Sciatic nerve (tissue), 2 donors: ENCODE measurements around the gene EPDR1. TPM values are rescaled to one million over a fixed set of nuclear protein-coding genes. Genes with fewer than 3 reads are reported as not detected.
A peak's percentile ranks its signal among the peaks of the same experiment; 100 is the strongest.

Source experiments
- ATAC-seq: fragments of 200-7000 bp; cut with Tn5 transposase; one replicate; pipeline ENCODE4 v1.9.1; 2020; ENCODE audit warnings: mild to moderate bottlenecking, moderate library complexity
- DNase-seq: peaks from one replicate; pipeline ENCODE4 v3.0.0-alpha.2; 2020; ENCODE audit warnings: low spot score
- intact Hi-C: fragments of 100-400 bp; cut with DNase I; formaldehyde crosslinking; loops from one replicate; pipeline ENCODE4 v1.14.2; 2022
- total RNA-seq: library from RNA; stranded (reverse); fragmentation: NEBNext Ultra II Directional; extraction: Animal tissue kit (Norgen Biotek cat#: 25700); gene quantifications from one replicate; pipeline ENCODE4 v1.2.1, GENCODE V29; 2021
- donor health status: DM: no; HTN: no; CAD: no.
- donor health status: DM: no; HTN: no; CAD: no.

EPDR1 gene
- total RNA-seq: 46.9 TPM

DNA sequence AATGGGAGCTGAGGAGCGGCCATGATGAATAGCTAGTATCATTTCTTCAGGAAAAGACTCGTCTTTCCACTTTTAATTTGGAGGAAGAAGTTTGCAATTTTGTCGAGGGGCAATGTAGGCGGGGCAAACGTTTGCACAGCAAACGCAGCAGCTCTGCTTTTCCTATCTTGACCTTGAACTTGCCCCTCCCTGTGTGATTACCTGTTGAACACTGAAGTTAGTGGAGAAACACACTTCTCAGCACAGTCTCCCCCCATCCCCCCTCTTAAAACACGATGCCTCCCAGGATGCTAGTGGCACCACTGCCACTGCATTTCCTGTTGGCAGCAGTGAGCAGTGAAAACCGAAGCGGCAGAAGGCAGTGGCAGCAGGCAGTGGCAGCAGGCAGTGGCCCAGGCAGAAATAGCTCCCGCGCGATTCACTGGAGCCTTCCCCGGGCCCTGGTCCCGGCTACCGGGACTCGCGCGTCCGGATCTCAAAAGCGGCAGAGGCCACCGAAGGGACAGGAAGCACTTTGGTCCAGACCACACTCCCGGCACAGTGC lies at the start of gene EPDR1:
Gene EPDR1 (plus strand): TSS at position 336 of the 544 bp plus-strand sequence. CDS start 300 bp downstream, outside the sequence.
- ATAC-seq: no peak
- peak; percentile 79 for DNase-seq
- intact Hi-C loops: loop anchor here (10.0 kb wide), 1 partner anchor 184 kb away; no protein-coding TSS in a partner anchor

DNA sequence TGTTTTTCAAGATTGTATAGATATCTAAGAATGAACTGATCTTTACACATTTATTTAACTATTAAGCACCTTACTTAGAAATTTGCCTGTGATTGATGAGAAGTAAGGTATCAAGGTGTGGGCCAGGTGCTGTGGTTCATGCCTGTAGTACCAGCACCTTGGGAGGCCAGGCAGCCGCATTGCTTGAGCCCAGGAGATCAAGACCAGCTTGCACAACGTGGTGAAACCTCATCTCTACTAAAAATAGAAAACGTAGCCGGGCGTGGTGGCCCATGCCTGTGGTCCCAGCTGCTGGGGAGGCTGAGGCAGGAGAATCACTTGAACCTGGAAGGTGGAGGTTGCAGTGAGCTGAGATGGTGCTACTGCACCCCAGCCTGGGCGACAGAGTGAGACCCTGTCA lies 38.4 kb upstream of the EPDR1 start:
- DNase-seq: no peak
- intact Hi-C loops: no loop called here
- no peak for ATAC-seq

DNA sequence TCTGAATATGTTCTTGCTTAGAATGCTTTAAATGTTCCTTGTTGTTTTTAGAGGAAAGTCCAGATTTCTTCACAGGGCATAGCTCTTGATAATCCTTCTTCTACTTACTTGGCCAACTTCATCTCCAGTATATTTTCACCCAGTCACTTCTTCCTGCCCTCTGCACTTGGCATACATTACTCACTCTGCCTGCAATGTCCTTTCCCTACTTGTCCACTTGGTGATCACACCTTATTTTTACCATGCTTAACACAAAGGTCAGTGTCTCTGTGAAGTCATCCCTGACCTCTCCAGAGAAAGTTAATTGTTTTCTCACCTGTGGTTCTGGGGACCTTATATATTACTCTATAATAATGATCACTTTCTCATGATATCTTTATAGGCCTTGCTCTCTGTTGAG lies 27.1 kb upstream of the EPDR1 start:
- intact Hi-C loops: no loop called here
- ATAC-seq (no peak), DNase-seq (no peak)

DNA sequence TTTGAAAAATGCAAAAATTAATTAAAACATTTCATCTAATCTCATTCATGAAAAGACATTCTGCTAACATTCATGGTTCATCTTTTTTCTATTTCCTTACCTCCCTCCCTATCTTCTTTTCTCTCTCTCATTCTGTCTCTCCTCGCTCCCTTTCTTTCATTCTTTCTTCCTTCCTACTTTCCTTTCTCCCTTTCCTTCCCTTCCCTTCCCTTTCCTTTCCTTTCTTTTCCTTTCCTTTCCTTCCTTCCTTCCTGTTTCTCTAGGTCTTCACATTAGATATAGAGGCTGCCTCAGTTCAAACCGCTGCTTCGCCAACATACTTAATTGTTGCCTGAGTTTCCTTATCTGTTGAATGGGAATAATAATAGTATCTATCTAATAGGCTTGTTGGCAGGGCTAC lies 25.8 kb upstream of the EPDR1 start:
- intact Hi-C loops: no loop called here

DNA sequence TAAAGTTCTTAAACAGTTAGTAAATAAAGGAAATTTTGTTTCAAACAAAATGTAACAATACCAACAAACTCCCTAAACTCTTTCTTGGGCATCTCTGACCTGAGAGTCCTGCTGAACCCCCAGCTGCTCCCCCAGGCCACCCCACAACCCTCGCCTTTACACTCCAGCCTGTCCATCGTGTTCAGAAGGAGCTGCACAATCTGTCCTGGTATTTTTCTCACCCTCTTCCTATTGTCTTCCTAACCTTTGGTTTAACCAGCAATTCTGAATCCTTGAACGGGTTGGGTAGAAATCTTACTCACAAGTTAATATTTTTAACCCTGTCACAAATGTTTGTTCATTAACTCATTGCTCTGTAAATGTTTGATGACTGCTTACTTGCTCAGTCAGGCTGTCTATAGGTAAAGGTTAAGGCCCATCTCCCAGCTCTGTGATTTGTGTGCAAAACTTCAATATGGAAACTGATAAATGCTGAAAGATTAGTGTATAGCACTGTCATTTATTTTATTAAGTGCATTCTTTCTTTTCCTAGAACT lies 20.7 kb upstream of the EPDR1 start:
- intact Hi-C loops: no loop called here
- no peak for DNase-seq

More for the DNA sequence above, 25.8 kb upstream of the EPDR1 start:
- no peak for ATAC-seq
- no peak for DNase-seq

DNA sequence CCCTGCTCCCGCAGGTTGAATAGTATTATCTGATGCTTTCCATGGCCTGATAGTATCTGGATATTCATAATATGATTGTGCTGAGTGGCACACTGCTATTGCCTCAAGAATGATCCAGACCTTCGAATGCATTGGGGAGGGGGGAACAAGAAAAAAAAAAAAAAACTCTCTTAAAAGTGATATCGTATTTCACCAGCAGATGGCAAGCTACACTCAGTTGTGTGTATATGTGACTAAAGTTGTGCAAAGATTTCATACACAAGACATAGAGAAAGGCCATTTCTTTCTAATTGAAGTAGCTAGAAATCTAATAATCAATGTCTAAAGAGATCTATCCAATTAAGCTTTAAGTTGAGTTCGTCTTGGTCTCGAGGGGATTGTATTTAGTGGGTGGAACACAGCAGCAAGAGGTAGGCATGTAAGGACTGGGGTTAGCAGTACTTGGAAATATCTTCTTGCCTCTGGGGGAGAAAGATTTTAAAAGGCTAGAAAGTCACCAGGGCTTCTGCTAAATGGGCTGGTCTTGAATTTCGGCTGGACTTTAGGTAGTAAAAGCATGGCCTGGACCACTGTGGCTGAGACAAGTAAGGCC lies 19.1 kb upstream of the EPDR1 start:
- intact Hi-C loops: no loop called here
- DNase-seq: no peak
- ATAC-seq: peak; percentile 82

More for the DNA sequence above, 20.7 kb upstream of the EPDR1 start:
- ATAC-seq: no peak

DNA sequence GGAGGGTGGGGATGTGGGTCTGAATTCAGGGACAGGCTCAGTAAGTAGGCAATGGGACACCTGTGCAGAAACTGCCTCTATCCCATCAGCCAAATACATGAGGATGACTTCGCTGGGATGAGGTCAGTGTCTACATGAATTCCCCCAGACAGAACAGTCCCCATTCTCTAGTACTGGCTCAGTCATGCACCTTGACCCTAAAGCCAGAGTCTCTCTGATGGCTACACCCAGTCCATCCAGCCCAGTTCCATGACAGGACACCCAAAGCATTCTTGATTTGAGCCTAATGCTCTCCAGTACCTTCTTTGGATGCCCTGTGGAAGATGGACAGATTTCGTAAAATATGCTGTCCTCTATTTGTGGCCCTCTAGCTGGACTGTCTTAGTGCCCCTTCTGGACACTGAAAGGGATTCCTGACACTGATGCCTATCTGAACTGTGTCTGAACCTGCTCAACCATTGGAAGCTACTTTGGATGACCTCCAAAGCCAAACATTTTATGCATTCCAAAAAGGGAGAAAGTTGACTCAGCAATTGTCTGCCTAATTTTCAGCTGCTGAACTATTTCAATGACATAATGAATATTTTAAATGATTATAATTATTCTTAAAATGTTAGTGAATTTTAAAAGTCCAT lies 18.4 kb upstream of the EPDR1 start:
- no peak for DNase-seq
- intact Hi-C loops: no loop called here
- peak; percentile 74 for ATAC-seq

DNA sequence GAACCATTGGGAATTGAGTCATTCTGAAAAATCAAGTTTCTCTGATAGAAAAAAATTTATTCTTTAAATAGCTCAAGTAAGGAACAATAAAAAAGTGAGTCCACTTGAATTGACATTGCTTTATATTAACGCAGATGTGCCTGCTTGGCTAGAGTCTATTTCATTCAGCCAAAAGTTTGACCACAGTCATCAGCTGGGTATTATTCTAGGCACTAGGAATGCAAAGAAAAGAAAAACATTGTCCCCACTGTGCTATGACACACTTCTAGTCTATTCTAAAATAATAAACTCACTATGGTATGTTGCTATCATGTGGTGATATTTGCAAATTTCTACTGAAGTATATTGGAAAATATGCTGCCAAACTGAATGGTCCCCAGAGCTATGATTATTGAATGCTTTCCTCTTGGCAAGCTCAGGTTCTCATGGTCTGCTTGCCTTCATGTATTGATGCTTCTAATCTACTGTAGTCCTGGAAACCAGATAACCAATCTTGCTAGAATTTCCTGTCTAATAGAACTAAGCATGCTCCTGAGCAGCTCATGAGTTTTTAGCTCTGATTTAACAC lies 12.1 kb upstream of the EPDR1 start:
- DNase-seq (no peak), ATAC-seq (no peak)
- intact Hi-C loops: no loop called here

DNA sequence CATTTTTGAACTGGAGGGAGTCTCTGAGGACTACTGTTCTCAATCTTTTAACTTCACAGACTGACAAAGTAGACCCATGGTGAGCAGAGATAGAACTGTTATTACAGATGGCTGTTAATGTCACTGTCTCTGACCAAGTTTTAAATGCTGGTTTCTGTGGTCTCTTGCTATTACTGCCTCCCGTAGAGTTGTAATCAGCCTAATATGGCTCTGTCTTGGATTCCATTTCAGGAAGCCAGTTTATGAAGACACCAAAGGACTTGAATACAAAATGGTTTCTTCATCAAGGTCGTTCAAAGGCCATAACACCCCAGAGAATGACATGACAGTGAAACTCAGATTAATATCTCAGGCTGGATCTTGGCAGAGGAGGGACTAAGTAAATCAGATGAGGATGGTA lies 7.7 kb upstream of the EPDR1 start:
- DNase-seq (no peak), ATAC-seq (no peak)
- intact Hi-C loops: no loop called here

DNA sequence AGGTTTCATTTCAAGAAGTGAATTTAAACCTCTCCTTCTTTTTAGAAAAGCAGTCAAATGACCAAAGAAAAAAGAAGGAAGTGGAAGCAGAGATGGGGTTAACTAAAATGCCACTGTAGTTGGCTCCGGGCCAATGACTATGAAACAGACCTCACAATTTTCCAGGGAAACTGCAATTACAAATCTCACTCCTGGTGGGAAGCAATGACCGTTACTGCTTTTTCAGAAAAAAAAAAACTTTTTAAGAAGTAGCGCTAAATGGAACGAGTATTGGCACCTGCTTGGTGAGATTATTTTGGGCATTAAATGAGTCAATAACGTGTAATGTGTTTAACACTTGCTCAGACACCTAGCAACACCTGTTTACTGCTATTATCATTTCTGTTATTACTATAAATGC lies 5.0 kb upstream of the EPDR1 start:
- intact Hi-C loops: no loop called here
- DNase-seq: peak; percentile 75

DNA sequence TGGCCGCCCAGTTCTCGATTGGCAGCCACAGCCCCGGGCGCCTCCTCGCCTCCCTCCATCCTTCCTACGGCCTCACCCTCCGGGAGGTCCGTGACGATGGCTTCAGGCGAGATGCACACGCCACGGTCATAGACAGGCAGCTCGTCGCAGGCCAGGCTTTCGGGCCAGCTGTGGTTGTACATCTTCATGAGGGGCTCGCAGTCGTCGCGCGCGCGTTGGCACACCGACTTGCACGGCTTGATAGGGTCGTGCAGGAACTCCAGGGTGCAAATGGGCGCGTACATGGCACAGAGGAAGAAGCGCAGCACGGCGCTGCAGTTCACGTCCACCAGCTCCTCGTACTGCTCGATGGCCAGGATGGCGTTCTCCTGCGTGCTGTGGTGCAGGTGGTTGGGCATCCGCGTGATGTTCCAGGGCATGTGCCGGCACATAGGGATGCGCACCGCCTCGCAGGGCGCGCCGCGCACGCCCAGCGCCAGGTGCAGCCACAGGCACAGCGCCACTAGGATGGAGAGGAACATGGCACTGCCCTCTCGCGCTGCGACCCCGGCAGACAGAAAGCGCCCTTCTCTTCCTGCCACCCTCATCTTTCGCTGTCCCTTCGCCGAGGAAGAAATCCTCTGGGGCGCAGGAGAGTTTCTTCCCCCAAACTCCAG lies 4.3 kb upstream of the EPDR1 start:
- intact Hi-C loops: no loop called here
- peak; percentile 69 for DNase-seq
- peak; percentile 40 for ATAC-seq

More for the DNA sequence above, 5.0 kb upstream of the EPDR1 start:
- ATAC-seq: no peak

DNA sequence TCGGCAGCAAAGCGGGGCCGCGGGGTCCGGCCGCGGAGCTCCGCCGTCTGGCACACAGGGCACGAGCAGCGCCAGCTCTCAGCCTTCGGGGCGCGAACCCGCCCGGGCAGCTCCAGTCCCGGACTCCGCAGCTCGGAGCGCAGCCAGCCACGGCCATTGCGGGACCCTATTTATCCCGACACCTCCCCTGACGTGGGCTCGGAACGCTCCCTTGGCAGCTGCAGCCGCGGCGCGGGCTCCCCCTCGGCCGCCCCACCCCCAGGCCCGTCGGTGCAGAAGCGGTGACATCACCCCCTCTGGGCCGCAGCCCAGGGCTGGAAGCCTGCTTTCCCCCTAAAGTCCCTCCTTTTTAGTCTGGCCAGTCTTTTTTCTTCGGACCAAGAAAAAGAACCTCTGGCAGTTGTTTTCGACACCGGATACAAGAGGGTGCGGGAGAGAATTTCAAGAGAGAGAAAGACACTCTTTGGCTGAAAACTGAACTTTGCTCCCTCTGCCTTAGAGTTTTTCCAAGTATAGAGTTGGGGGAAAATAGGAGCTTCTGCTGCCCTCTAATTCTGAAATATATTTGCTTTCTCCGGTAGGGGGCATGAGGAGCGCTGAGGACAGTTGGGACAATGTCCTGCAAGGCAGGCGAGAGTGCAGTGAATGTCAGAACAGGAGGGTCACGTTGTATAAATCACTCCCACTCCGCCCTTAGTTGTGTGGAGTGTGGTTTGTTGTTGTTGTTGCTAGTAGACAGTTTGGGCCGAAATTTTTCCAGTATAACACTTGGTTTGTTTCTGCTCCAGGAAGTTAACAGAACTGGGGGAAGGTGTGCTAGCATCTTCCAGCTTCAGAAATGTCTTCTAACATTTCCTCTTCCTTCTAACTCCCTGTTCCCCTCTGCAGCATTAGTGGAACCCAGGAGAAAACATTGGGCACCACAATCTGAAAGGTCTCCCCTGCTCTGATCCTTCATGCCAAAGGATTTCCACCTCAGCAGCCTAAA lies 3.5 kb upstream of the EPDR1 start, which contains the start of gene SFRP4:
Gene SFRP4 (minus strand): TSS at position 145 of the 988 bp plus-strand sequence. CDS start 280 bp downstream, outside the sequence.
- DNase-seq (peak; percentile 89), ATAC-seq (peak; percentile 88)
- intact Hi-C loops: no loop called here

DNA sequence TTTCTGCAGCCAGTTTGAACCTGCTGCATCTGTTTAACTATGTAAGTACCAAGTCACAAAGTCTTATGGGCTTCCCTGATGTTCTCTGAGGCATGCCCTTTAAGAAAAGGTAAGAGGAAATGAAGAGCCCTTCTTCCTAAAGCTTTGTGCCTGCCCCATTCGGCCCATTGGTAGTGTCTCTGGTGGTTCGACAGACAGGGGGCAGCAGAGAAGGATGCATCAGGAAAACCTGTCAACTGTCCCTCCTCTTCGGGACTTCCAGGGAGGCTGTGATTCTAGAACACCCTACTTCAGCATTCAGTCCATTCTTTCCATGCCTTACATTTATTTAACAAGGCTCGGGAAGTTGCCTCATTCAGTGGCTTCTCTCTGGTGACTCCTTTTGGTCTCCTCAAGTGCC lies 1.9 kb upstream of the EPDR1 start:
- DNase-seq: no peak
- intact Hi-C loops: no loop called here
- ATAC-seq: no peak

DNA sequence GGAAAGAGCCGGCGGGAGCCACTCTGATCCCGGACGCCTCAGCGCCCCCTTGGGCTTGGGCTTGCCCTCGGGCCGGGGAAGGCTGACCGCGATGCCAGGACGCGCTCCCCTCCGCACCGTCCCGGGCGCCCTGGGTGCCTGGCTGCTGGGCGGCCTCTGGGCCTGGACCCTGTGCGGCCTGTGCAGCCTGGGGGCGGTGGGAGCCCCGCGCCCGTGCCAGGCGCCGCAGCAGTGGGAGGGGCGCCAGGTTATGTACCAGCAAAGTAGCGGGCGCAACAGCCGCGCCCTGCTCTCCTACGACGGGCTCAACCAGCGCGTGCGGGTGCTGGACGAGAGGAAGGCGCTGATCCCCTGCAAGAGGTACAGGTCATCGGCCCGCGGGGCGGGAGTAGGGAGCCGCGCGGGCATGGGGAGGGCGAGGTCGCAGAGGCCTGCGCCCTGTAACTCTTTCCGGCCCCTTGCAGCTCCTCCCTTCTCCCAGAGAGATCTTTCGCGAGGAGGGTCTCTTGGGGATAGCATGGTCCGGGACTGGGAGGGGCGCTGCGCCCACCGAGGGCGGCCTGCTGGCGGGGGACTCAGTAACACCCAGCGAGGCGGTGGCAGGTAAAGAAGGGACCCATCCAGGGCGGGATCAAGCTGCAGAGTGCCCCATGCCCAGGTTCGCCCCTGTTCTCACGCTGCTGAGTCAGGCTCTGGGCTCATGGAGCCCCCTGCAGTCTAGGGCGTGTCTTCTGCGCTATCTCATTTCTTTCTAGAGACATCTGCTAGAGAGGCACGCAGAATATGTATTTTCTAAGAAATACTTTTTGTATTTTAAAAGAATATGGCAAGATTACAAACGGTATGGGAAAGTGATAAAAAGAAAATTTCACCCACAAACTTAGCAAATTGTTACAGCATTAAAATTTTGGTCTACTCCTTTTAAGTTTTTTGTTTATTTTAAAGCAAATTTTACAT lies 687 bp downstream of the EPDR1 start:
- ATAC-seq: peak; percentile 69
- intact Hi-C loops: loop anchor here (10.0 kb wide), 1 partner anchor 184 kb away; no protein-coding TSS in a partner anchor
- DNase-seq: peak; percentile 67

DNA sequence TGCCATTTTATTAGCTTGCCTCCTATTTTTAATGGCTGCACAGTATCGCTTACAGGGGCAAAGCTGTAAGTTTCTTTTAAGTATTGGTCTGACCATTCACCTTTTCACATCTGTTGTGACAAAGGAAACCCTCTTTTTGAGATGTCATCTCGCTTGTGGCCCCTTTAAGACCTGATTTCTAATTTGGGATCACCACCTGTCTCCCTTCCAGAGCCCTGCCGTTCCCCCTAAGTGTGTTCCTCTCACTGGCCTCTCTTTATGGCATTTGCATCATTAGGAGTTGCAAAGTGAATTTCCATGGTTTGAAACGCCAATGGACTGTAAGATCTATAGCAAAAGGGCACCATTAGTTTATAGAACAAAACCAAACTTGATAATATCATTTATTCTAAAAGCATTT lies 1.4 kb downstream of the EPDR1 start:
- no peak for DNase-seq
- intact Hi-C loops: loop anchor here (10.0 kb wide), 1 partner anchor 183 kb away; no protein-coding TSS in a partner anchor

DNA sequence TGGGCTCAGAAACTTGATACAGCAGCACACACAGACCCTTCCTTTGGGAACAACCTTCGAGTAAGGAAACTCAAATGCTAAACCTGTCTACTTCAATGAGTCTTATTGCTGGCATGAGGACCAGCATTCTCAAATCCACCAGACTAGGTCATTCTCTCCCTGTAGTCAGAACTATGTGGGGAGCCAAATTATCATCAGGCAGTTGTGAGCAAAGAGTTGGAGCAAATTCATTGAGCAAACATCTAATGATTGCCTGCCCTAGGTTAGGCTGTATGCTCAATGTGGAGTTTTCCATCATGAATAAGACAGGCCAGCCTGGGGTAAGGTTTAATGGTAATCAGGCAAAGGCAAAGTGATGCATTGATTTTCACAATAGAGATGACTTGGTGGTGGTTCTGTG lies 3.6 kb downstream of the EPDR1 start:
- DNase-seq: no peak
- intact Hi-C loops: loop anchor here (10.0 kb wide), 1 partner anchor 181 kb away; no protein-coding TSS in a partner anchor
- no peak for ATAC-seq

More for the DNA sequence above, 1.4 kb downstream of the EPDR1 start:
- no peak for ATAC-seq
